DLD1 (cell line): Measurements from ENCODE around the gene ZFAND2B.
"Not testable (repeated sequence)": the region's sequence is repeated elsewhere in the genome, so short reads cannot be mapped to it uniquely, and the experiment has no call there.

ENCODE experiments used
- in situ Hi-C: cut with HindIII; loops from 2 replicates; pipeline ENCODE4 v1.10.0; 2017; ENCODE audit warnings: low sequenced_read_pairs

ZFAND2B gene

DNA sequence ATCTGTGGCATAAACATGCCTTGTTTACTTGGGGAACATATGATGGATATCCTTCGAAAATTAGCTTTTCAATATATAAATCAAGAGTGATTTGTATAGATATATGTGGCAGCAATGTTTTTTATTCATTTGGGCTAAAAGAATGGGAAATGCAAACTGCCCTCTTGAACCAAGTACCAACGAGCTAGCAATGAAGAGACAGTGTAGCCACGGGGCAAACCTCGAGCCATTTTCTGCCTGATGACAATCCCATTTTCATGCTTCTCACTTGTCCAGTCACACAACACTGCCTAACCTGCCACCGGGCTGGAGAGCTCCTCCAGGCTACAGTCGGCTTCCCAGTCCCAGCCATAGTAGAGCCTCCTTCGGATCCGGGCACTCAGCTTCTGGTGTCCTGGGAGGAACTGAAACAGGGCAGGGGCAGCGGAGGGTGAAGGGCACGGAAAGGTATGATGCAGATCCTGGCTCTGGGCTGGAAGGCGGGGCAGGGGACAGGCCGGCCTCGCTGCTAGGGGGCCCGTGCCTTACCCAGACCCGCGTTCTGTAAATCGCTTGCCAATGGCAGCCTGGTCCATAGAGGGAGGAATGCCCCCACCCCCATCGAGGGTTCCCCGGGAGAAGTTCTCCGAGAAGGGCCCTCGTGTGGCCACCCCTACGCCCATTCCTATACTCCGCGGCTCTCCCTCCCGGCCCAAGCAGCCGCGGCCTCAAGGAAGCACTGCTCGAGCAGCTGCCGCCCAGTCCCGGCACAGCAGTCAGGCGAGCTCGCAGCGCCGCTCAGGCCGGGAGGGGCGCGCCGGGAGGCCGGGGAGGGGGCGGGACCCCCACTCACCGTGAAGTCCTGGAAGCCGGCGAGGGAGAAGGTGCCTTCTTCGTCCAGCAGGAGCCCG lies 30.4 kb upstream of the ZFAND2B start:
- in situ Hi-C loops: no loop called here

DNA sequence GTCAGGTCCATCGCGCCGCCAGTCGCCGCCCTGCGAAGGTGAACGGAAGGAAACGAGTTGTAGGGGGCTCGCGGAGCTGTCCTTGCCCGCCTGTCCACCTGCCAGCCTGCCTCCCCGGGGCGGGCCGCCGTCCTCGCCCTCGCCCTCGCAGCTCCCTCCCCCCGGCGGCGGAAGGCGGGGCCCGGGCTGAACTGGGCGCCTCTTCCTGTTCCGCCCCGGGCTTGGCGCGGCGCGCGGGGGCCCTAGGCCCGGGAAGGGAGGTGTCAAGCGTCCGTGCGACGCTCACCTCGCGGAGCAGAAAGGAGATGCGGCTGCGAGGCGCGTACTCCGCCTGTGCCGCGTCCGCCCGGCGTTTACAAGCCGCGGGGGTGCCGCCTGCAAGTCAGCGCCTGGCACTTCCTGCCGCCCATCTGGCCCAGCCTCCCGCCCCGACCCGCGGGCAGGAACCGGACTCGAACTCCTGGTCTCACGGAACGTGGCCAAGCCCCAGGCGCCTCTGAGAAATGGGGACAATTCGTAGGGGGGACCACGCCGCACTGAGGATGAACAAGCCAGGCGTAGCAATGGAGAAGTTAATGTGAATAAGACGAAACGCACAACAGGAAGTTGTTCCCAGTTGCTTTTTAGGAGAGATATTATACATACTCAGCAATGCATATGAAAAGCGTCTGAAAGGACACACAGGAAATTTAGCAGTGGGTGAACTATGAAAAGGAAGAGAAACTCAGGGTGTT lies 29.6 kb upstream of the ZFAND2B start, which contains the start of gene CNPPD1:
TSS of gene CNPPD1 (minus strand) at position 108 of the 734 bp plus-strand sequence. CDS start at position 11, 97 bp downstream.
- in situ Hi-C loops: no loop called here

DNA sequence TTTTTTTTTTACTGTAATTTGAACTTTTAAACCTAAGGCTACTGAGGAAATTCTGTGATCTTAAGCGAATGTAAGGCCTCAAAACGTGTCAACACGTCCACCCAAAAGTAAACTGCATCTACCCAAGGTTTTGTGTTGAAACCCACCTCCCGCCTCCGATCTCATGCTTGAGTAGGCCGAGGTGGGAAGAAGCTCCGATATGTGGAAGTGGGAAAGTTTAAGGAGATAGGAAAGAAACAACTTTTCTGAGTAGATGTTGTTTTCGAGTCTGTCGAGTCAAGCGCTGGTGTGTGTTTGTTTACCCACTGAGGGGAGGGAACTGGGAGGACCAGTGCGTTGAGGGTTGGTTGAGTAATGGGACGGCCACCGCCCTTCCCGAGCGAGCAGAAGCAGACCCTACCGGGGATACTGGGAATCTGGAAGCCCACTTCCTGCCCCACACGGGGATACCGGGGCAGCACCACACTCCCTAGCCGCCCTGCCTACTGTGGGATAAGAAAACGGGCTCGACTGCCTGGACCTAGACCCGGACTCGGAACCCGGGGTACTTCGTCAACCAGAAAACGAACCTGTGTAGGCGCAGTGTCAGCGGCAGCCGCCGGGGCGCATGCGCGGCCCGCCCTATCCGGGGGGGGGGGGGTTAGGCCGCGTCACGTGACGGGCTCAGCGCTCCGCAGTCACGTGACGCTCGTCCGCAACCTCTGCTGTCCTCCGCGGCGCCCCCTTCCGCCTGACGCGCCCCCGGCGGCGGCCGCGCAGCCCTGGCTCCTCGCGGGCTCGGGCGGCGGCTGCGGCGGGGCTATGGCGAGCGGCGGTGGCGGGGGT lies 28.8 kb upstream of the ZFAND2B start, which contains the start of gene RETREG2:
TSS of gene RETREG2 (plus strand) at position 724 of the 825 bp plus-strand sequence. CDS start at position 802, 78 bp downstream.
- in situ Hi-C loops: no loop called here

DNA sequence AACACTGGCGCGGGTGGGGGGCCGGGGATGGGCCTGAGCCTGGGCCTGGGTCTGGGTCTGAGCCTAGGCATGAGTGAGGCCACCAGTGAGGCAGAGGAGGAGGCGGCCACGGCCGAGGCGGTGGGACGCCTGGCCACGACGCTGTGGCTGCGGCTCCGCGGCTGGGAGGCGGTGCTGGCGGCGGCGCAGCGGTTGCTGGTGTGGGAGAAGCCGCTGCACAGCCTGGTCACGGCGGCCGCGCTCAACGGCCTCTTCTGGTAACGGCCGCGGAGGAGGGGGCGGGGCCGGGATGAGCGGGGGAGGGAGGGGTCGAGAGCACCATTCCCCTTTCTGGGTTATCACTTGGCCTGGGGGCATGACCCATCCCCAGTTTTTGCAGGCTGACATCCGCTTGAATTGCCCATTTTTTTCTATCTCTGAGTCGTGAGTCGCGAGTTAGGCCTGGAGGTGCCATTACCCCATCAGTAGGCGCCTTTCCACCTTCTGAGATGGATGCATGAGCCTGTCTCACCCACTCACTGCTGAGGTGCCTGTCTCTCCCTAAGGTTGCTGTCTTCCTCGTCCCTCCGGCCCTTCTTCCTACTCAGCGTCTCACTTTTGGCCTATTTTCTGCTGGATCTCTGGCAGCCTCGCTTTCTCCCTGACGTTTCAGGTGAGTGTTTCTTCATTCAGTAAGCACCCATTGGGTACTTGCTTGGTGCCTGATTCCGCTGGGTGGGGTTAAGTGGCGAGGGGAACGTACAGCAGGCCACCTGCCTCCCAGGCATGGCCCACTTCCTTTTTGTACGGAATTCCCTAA lies 28.0 kb upstream of the ZFAND2B start:
- in situ Hi-C loops: no loop called here

DNA sequence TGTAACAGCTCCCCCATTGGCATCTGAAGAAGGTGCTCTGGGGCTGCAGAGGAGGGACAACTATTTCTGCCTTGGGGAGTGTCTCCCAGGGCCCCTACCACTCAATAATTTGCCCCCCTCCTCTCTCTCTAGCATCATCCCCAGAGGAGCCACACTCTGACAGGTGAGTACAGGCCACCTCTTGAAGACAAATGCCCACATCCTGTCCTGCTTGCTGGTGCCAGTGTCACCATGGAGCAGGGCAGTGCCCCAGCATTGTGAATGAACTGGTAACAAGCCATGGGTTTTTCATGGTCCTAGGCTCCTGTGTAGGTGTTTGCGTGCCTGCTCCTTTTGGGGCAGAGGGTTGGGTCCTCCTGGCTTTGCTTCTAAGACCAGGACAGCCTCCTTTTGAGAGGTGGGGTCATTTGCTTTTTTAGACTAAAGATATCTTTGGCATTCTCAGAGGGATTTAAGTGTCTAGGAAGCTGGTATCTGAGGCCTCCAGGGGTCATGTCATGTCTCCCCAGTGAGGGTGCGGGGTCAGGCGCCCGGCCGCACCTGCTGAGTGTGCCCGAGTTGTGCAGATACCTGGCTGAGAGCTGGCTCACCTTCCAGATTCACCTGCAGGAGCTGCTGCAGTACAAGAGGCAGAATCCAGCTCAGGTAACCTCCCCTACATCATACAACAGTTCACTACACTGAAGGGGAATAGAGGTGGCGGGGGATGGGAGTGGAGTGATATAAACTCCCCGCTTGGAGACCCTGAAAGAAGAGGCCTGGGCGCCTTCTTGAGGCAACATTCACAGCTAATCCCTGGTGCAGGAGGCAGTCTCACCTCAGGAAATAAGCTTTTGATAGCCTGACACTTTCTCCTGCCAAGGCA lies 26.7 kb upstream of the ZFAND2B start:
- in situ Hi-C loops: no loop called here

DNA sequence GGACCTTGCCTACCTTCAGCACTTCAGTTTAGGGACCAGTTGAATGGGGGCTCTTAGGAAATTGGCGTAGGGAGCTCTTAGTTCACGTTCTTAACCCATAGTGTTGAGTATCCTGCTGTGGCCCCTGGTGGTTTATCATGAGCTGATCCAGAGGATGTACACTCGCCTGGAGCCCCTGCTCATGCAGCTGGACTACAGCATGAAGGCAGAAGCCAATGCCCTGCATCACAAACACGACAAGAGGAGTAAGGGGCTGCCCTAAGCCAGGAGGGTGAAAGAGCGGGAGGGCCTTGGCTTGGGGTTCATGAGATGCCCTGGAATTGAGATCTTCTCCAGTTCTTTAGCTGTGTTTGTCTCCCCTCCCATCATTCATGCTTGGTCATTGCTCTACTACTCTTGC lies 25.6 kb upstream of the ZFAND2B start:
- in situ Hi-C loops: no loop called here

DNA sequence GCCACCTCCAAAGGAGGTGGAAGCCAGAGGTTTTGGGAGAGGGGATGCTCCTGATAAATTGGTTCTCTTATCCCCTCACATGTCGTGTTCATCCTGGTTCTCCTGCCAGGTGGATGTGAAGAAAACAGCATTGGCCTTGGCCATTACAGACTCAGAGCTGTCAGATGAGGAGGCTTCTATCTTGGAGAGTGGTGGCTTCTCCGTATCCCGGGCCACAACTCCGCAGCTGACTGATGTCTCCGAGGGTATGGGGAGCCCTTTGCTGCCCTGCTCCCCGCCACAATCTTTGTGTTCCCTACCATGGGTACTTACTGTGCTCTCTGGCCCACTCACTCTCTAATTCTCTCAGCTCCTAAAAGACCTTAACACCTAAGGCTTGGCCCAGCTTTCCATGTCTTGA lies 25.1 kb upstream of the ZFAND2B start:
- in situ Hi-C loops: no loop called here

DNA sequence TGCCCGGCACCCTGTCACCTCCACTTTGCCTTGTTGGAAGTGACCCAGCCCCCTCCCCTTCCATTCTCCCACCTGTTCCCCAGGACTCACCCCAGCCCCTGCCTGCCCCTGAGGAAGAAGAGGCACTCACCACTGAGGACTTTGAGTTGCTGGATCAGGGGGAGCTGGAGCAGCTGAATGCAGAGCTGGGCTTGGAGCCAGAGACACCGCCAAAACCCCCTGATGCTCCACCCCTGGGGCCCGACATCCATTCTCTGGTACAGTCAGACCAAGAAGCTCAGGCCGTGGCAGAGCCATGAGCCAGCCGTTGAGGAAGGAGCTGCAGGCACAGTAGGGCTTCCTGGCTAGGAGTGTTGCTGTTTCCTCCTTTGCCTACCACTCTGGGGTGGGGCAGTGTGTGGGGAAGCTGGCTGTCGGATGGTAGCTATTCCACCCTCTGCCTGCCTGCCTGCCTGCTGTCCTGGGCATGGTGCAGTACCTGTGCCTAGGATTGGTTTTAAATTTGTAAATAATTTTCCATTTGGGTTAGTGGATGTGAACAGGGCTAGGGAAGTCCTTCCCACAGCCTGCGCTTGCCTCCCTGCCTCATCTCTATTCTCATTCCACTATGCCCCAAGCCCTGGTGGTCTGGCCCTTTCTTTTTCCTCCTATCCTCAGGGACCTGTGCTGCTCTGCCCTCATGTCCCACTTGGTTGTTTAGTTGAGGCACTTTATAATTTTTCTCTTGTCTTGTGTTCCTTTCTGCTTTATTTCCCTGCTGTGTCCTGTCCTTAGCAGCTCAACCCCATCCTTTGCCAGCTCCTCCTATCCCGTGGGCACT lies 24.0 kb upstream of the ZFAND2B start:
- in situ Hi-C loops: no loop called here

DNA sequence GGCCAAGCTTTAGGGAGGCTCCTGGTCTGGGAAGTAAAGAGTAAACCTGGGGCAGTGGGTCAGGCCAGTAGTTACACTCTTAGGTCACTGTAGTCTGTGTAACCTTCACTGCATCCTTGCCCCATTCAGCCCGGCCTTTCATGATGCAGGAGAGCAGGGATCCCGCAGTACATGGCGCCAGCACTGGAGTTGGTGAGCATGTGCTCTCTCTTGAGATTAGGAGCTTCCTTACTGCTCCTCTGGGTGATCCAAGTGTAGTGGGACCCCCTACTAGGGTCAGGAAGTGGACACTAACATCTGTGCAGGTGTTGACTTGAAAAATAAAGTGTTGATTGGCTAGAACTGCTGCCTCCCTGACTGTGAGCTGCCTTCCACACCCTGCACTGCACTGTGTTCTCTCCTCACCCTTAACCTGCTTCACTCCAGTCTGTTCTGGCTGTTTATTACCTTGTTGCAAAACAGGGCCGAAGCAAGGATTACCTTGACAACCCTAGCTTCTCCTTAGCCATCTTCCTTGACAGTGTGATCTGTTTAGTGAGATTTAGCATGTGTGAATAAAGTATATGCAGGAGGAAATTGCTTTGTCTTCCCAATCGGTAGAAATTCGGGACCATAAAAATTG lies 23.3 kb upstream of the ZFAND2B start:
- in situ Hi-C loops: no loop called here

DNA sequence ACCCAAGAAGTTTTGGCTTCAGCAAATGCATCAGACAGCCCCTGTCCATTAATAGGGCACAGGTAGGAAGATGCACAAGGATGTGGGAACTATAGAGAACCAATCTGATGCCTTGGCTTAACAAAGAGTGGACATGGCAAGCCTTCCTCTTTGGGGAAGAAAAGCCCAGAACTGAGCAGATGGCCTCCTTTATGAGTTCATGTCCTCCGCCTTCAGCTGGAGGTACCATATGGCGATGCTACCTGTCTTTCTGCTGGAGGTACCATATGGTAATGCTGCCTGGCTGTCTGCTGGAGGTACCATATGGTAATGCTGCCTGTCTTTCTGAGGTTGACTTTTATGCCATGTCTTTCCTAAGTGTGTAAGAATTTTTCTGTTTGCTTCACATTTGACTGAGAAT lies 22.5 kb upstream of the ZFAND2B start:
- in situ Hi-C loops: no loop called here

DNA sequence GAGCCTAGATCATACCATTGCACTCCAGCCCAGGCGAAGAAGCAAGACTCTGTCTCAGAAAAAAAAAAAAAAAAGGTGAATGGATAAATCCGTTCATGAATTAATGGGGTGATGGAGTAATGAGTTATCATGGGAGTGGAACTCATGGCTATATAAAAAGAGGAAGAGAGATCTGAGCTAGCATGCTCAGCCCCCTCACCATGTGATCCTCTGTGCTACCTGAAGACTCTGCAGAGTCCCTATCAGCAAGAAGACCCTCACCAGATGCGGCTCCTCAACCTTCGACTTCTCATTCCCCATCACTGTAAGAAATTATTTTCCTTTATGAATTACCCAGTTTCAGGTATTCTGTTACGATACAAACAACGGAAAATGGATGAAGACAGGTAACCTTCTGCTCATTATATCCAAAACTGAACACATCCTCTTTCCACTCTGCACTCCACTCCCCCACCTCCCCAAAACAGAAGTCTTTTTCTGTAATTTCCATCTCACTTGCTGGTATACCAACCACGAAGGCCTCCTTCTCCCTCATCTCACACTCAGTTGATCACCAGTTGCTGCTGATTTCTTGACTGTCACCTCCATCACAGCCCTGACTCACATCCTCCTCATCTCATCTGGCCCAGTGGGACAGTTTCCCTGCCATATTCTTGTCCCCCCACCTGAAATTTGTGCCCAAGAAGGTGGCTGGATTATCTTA lies 19.7 kb upstream of the ZFAND2B start:
- in situ Hi-C loops: no loop called here

DNA sequence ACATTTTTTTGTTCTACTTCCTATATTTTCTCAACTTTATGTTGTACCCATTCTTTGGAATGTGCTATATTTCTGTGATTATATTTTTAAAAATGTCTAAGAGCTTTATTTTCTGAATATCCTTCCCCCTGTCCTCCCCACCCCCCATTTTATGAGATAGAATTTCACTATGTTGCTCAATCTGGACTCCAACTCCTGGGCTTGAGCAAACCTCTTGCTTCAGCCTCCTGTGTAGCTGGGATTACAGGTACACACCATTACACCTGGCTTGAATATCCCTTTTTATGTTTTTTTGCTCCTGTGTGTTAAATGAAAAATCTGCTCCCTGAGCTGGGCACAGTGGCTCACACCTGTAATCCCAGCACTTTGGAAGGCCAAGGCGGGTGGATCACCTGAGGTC lies 9.2 kb upstream of the ZFAND2B start:
- in situ Hi-C loops: no loop called here

DNA sequence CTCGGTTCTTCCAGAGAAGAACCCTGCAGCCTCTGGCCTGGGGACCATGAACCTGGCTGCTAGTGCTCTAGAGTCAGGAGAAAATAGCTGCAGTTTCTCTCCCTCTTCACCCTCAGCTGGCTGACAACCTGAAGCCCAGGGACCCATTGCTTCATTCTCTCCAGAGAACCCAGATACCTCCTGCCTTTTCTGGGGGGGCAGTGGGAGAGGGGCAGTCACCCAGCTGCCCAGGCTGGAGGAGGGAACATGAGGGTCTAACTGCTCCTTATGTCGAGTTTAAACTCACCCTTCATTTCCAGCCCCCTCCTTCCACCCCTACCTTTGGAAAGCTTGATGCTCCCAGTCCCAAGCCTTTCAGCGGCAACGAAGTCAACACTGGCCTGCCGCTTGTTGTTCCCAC lies 7.6 kb upstream of the ZFAND2B start:
- in situ Hi-C loops: no loop called here

DNA sequence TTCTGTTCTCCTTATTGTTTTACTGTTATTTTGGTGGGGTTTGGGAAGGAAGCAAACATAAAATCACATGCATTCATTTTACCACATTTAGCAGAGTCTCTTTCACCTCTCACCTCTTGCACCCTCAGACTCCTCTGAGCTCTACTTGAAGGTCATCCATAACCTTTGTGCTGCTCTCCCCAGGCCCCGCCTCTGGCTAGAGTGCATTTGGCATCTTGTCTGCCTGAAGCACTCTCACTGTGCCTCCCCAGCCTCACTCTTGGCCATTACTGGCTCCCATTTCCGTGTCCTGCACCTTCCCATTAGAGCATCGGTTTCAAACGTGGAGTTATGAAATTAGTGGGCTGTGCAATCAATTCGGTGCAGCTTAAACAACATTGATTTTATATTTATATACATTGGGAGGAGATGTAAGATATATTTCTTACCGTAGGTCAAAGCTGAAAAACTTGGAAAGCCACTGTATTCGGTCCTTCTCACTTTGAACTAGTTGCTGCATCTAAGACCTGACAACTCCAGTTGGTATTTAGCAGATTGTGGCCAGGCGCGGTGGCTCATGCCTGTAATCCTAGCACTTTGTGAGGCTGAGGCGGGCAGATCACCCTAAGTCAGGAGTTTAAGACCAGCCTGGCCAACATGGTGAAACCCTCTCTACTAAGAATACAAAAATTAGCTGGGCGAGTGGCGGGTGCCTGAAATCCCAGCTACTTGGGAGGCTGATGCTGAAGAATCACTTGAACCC lies 6.9 kb upstream of the ZFAND2B start:
- in situ Hi-C loops: no loop called here

DNA sequence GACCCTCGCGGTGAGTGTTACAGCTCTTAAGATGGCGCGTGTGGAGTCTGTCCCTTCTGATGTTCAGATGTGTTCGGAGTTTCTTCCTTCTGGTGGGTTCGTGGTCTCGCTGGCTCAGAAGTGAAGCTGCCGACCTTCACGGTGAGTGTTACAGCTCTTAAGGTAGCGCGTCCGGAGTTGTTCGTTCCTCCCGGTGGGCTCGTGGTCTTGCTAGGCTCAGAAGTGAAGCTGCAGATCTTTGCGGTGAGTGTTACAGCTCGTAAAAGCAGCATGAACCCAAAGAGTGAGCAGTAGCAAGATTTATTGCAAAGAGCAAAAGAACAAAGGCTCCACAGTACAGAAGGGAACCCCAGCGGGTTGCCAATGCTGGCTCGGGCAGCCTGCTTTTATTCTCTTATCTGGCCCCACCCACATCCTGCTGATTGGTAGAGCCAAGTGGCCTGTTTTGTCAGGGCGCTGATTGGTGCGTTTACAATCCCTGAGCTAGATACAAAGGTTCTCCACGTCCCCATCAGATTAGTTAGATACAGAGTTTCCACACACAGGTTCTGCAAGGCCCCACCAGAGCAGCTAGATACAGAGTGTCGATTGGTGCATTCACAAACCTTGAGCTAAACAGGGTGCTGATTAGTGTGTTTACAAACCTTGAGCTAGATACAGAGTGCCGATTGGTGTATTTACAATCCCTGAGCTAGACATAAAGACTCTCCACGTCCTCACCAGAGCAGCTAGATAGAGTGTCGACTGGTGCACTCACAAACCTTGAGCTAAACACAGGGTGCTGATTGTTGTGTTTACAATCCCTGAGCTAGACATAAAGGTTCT lies 5.9 kb upstream of the ZFAND2B start:
- in situ Hi-C loops: not testable (repeated sequence)

DNA sequence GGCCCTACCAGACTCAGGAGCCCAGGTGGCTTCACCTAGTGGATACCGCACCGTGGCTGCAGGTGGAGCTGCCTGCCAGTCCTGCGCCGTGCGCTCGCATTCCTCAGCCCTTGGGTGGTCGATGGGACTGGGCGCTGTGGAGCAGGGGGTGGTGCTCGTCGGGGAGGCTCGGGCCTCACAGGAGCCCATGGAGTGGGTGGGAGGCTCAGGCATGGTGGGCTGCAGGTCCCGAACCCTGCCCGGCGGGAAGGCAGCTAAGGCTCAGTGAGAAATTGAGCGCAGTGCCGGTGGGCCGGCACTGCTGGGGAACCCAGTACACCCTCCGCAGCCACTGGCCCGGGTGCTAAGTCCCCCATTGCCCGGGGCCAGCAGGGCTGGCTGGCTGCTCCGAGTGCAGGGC lies 5.3 kb upstream of the ZFAND2B start:
- in situ Hi-C loops: not testable (repeated sequence)
